ENCODE data around the gene CCSER2.

CCSER2 gene

GRCh38 chr10:84552478-84552877 lies 224.1 kb downstream of the CCSER2 start:
- TF ChIP-seq, protein P1, sequence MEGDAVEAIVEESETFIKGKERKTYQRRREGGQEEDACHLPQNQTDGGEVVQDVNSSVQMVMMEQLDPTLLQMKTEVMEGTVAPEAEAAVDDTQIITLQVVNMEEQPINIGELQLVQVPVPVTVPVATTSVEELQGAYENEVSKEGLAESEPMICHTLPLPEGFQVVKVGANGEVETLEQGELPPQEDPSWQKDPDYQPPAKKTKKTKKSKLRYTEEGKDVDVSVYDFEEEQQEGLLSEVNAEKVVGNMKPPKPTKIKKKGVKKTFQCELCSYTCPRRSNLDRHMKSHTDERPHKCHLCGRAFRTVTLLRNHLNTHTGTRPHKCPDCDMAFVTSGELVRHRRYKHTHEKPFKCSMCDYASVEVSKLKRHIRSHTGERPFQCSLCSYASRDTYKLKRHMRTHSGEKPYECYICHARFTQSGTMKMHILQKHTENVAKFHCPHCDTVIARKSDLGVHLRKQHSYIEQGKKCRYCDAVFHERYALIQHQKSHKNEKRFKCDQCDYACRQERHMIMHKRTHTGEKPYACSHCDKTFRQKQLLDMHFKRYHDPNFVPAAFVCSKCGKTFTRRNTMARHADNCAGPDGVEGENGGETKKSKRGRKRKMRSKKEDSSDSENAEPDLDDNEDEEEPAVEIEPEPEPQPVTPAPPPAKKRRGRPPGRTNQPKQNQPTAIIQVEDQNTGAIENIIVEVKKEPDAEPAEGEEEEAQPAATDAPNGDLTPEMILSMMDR (IDR thresholded peaks at IDR 0.05; ENCODE audit: low read depth, low read length, missing control alignments) = no peak
- in situ Hi-C loops (cut with HindIII; ENCODE audit: low pct_ligation_motif_present, low sequenced_read_pairs) = no loop called here
- no peaks in the 10 kb centered on the region for H3K27me3 ChIP-seq (replicated peaks)

GRCh38 chr10:84562592-84562991 lies 234.2 kb downstream of the CCSER2 start:
- H3K27ac ChIP-seq = no peak overlapping the region
- H3K36me3 ChIP-seq (replicated peaks) = no peaks in the 10 kb centered on the region
- in situ Hi-C loops (cut with HindIII; ENCODE audit: low pct_ligation_motif_present, low sequenced_read_pairs) = no loop called here
- no peaks in the 10 kb centered on the region for H3K27me3 ChIP-seq (replicated peaks)
- TF ChIP-seq, protein P1 (IDR thresholded peaks at IDR 0.05; ENCODE audit: low read depth, low read length, missing control alignments) = no peak
- no peak for DNase-seq
- H3K4me3 ChIP-seq (ENCODE audit: low read depth, low read length) = no peak overlapping the region

More at GRCh38 chr10:84552478-84552877, 224.1 kb downstream of the CCSER2 start:
- no peak for DNase-seq
- H3K36me3 ChIP-seq (replicated peaks) = no peaks in the 10 kb centered on the region
- no peak overlapping the region for H3K27ac ChIP-seq
- no peak overlapping the region for H3K4me3 ChIP-seq (ENCODE audit: low read depth, low read length)

DNA sequence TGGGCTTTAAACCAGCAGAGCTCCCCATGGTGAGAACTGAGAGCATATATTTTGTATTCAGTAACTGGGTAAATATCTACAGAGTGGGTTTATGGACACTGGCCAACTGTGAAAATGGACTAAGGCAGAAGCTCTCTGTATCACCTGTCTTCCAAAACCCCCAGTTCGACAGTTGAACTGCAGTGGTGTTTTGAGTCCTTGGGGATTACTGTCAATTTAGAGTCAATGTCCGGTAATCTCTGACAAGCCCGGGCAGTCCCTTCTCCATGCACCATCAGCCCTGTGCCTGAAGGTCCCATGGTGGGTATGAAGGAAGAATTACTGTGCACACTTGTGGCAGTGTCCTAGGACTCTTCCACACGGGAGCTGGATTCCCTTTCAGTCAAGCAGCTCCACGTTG lies 235.0 kb downstream of the CCSER2 start:
- no peaks in the 10 kb centered on the region for H3K36me3 ChIP-seq (replicated peaks)
- no peak for DNase-seq
- TF ChIP-seq, protein P1 (IDR thresholded peaks at IDR 0.05; ENCODE audit: low read depth, low read length, missing control alignments) = no peak
- in situ Hi-C loops (cut with HindIII; ENCODE audit: low pct_ligation_motif_present, low sequenced_read_pairs) = no loop called here
- H3K27ac ChIP-seq = no peak overlapping the region
- H3K27me3 ChIP-seq (replicated peaks) = no peaks in the 10 kb centered on the region
- H3K4me3 ChIP-seq (ENCODE audit: low read depth, low read length) = no peak overlapping the region

DNA sequence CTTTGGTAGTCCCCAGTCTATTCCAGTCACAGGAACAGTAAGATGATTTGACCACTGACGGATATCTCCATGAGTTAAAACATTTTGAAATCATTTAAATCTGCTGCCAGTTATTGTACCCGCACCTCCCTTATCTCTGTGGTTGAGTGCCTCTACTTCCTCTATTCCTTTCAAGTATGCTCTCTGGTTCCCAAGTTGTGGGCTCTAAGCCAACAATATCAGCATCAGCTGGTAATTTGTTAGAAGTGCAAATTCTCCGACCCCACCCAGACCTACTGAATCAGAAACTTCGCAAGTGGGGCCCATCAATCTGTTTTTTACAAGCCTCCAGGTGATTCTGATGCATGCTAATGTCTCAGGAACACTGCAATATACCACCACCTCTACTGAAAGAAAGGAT lies 235.5 kb downstream of the CCSER2 start:
- DNase-seq = no peak
- Histone ChIP-seq H3K27me3 (replicated peaks) (no peaks in the 10 kb centered on the region), H3K36me3 (replicated peaks) (no peaks in the 10 kb centered on the region), H3K4me3 (ENCODE audit: low read depth, low read length) (no peak overlapping the region), H3K27ac (no peak overlapping the region)
- in situ Hi-C loops (cut with HindIII; ENCODE audit: low pct_ligation_motif_present, low sequenced_read_pairs) = no loop called here
- TF ChIP-seq, protein P1 (IDR thresholded peaks at IDR 0.05; ENCODE audit: low read depth, low read length, missing control alignments) = no peak

GRCh38 chr10:84565881-84566582 lies 237.6 kb downstream of the CCSER2 start:
- no peaks in the 10 kb centered on the region for H3K27me3 ChIP-seq (replicated peaks)
- no peaks in the 10 kb centered on the region for H3K36me3 ChIP-seq (replicated peaks)
- in situ Hi-C loops (cut with HindIII; ENCODE audit: low pct_ligation_motif_present, low sequenced_read_pairs) = no loop called here
- H3K4me3 ChIP-seq (ENCODE audit: low read depth, low read length) = no peak overlapping the region
- TF ChIP-seq, protein P1 (IDR thresholded peaks at IDR 0.05; ENCODE audit: low read depth, low read length, missing control alignments) = no peak
- no peak overlapping the region for H3K27ac ChIP-seq
- DNase-seq = no peak

- H3K4me3 ChIP-seq (ENCODE audit: low read depth, low read length) = no peak overlapping the region
- in situ Hi-C loops (cut with HindIII; ENCODE audit: low pct_ligation_motif_present, low sequenced_read_pairs) = no loop called here
- no peak for DNase-seq
- H3K36me3 ChIP-seq (replicated peaks) = no peaks in the 10 kb centered on the region
- no peak overlapping the region for H3K27ac ChIP-seq
- TF ChIP-seq, protein P1 (IDR thresholded peaks at IDR 0.05; ENCODE audit: low read depth, low read length, missing control alignments) = no peak
- H3K27me3 ChIP-seq (replicated peaks) = no peaks in the 10 kb centered on the region
Measured at GRCh38 chr10:84567133-84567532, 238.7 kb downstream of the CCSER2 start.

Data from brain microvascular endothelial cell (primary cell).